NT2/D1 (cell line): ENCODE measurements around the gene SDC1.

Experiments
- SUZ12 ChIP-seq: IDR thresholded peaks from 2 replicates; pipeline ENCODE4 v1.6.1; 2011; ENCODE audit not compliant: insufficient read length, insufficient read depth; ENCODE audit errors: extremely low read depth
- YY1 ChIP-seq: IDR thresholded peaks from 2 replicates; pipeline ENCODE4 v1.6.1; 2011; ENCODE audit not compliant: insufficient read length, insufficient read depth
- ZNF274 ChIP-seq: IDR thresholded peaks from 2 replicates; pipeline ENCODE4 v1.6.1; 2011; ENCODE audit warnings: mild to moderate bottlenecking, low read depth, low read length

DNA sequence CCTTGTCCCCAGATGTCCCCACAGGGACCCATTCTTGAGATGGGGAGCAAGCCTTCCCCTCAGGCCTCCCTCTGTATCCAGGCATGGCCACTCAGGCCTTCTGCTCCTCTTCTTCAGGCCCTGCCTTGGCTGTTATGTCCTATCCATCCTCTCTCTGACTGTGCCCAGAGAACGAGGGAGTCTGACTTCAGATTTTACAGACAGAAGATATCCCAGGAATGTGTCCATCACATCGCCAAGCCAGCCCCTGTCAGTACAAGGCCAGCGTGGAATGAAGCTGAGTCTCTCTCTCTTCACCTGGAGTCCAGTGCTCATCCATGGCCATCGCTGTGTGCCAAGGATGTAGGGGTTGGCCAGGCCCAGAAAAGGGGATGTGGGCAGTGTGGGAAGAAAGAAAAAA, 57.6 kb downstream of the SDC1 start:
- TF ChIP-seq ZNF274 (no peak), YY1 (no peak), SUZ12 (no peak)
